Bronchial epithelial cell (primary cell): ENCODE measurements around the gene PHACTR1. TPM values are rescaled to one million over a fixed set of nuclear protein-coding genes. Genes with fewer than 3 reads are reported as not detected.
A peak's percentile ranks its signal among the peaks of the same experiment; 100 is the strongest.

Source experiments
- DNase-seq: peaks from one replicate; pipeline ENCODE4 v3.0.0-alpha.2; 2010; ENCODE audit warnings: low read depth
- FAIRE-seq: peaks from 2 replicates; lab custom pipeline; 2011; peaks lifted over from hg19 to GRCh38; lab: Jason Lieb, UNC
- H3K27me3 ChIP-seq: 2 replicates; pipeline ENCODE4 v1.5.1; 2011; ENCODE audit warnings: low read length; ENCODE audit not compliant: control insufficient read depth, insufficient read depth
- H3K36me3 ChIP-seq: 2 replicates; pipeline ENCODE4 v1.5.1; 2011; ENCODE audit warnings: low read length; ENCODE audit not compliant: control insufficient read depth, insufficient read depth
- H3K4me3 ChIP-seq: 2 replicates; pipeline ENCODE4 v1.5.1; 2011; ENCODE audit warnings: mild to moderate bottlenecking, low read depth, low read length, control low read depth
- total RNA-seq: library from RNA; depleted of rRNA; stranded (reverse); fragments of >200 nt; gene quantifications from 2 replicates; pipeline ENCODE4 v1.2.1, GENCODE V29; 2014
- TF ChIP-seq, protein P1 (sequence below): IDR thresholded peaks from 2 replicates; pipeline ENCODE4 v1.5.1; 2011; ENCODE audit warnings: mild to moderate bottlenecking, moderate library complexity, low read length, control low read depth, inconsistent platforms; ENCODE audit not compliant: insufficient read depth, severe bottlenecking

Gene PHACTR1
- total RNA-seq, 1 donor from 2014 or later = under 0.01 TPM

DNA sequence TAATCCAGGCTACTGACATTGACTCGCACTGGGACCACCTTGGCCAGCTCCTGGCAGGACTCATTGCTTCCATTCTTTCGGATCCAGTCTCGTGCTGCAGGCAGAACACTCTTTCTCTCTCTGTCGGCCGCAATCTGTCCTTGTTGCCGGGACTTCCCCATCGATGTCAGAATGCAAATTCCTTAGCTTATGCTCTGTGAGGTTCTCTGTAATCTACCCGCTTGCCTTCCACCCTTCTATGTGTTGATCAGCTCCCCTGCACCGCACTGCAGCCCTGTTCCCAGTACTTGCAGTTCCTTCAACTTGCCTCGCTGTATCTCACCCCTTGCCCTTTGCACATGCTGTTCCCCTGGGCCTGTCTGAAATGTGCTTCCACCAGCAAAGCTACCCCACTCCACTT, 182.0 kb downstream of the PHACTR1 start:
- DNase-seq (no peak), FAIRE-seq (no peak)
- TF ChIP-seq, protein P1, sequence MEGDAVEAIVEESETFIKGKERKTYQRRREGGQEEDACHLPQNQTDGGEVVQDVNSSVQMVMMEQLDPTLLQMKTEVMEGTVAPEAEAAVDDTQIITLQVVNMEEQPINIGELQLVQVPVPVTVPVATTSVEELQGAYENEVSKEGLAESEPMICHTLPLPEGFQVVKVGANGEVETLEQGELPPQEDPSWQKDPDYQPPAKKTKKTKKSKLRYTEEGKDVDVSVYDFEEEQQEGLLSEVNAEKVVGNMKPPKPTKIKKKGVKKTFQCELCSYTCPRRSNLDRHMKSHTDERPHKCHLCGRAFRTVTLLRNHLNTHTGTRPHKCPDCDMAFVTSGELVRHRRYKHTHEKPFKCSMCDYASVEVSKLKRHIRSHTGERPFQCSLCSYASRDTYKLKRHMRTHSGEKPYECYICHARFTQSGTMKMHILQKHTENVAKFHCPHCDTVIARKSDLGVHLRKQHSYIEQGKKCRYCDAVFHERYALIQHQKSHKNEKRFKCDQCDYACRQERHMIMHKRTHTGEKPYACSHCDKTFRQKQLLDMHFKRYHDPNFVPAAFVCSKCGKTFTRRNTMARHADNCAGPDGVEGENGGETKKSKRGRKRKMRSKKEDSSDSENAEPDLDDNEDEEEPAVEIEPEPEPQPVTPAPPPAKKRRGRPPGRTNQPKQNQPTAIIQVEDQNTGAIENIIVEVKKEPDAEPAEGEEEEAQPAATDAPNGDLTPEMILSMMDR = no peak
- Histone ChIP-seq H3K36me3 (no peaks in the 10 kb centered on the region), H3K27me3 (peaks cover 5% of the 10 kb centered on the region), H3K4me3 (no peak overlapping the region)

DNA sequence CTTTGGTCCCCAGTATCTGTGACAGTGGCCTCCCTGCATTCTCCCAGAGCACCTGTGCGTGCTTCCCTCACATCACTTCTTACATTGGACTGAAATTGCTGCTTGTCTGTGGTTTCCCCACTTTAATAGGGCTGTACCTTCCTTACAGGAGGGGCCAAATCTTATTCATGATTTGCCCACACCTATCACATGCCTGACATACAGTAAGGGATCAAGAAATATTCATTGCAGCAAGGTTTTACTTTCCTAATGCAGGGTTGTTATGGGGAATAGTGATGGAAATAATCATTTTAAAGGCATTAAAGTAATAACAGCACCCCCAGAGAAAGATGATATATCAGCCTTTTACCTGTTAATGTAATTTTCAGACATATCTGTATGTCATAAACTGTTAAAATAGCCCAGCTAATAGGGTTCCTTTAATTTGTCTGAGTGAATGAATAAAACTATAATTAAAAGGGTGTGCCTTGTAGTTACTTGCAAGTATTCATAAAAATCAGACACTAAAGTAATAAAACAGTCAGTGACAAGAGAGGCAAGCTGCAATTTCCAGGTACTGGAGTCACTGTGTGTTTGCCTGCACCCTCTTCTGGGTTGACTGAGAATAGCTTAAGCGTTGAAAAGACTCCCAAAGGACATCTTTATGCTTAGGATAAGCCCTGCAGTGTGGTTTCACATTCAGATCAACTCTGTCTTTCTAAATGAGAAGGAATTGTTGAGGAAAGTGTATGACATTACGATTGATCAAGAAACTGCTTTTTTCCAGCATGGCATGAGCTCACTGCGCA, 182.7 kb downstream of the PHACTR1 start:
- TF ChIP-seq, protein P1 = no peak
- Histone ChIP-seq H3K36me3 (no peaks in the 10 kb centered on the region), H3K4me3 (no peak overlapping the region), H3K27me3 (peaks cover 5% of the 10 kb centered on the region)
- DNase-seq (no peak), FAIRE-seq (no peak)

DNA sequence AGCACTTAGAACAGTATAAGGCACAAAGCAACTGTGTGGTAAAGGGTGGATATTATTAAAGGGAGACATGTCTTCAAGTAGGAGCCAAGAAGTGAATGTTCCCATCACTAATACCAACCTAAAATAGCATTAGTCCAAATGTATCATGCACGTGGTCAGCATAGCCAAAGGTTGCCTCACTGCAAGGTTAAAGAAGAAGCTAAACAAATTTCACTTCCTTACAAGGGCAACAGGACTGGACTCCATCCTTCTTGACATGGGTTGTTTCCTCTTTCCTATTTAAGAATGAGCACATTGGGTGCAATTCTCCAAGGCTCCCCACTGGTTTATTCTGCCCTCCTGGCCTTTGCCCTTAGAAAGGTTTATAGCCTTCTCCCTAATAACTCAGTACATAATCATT, 186.7 kb downstream of the PHACTR1 start:
- no peak for DNase-seq
- no peak for FAIRE-seq
- Histone ChIP-seq H3K4me3 (no peak overlapping the region), H3K36me3 (no peaks in the 10 kb centered on the region), H3K27me3 (peaks cover 3% of the 10 kb centered on the region)
- TF ChIP-seq, protein P1 = no peak

DNA sequence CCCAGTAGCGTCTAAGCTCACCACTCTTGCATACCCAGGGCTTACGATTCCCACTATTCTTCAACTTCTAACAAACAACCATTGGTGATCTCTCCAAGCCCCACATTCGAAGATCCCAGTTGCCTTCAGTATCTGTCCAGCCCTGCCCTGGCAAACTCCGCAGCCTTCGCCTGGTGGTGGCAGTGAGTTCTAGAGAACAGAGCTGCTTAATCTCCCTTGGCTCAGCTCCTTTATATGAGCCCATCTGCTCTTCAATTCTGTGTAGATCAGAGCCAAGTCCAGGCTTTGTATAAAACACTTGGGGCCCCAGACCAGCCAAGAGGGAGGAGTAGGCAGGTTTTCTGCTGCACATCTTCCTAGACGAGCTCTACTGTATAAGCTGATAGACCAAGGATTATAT, 193.3 kb downstream of the PHACTR1 start:
- Histone ChIP-seq H3K27me3 (peaks cover 3% of the 10 kb centered on the region), H3K4me3 (no peak overlapping the region), H3K36me3 (no peaks in the 10 kb centered on the region)
- TF ChIP-seq, protein P1 = no peak
- no peak for FAIRE-seq
- no peak for DNase-seq

DNA sequence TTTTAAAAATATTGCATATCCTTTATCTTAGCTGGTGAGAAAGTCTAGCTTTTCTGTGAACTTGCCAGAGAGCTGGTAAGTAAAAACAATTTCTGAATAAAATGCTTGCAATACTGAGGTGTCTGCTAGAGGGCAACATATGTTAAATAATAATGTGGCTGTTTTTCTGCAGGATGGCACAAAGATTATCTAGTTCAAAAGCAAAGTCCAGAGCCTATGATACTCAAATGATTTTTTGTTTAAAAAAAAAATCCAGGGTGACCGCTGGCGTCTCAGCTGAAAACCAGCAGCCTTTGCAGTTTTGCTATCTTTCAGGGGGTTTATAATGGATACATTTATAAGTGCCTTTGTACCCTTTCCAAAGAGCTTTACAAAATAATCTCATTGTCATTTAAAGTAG, 194.9 kb downstream of the PHACTR1 start:
- no peaks in the 10 kb centered on the region for H3K36me3 ChIP-seq
- H3K27me3 ChIP-seq = peaks cover 3% of the 10 kb centered on the region
- H3K4me3 ChIP-seq = no peak overlapping the region
- TF ChIP-seq, protein P1 = peak; percentile 39
- FAIRE-seq (no peak), DNase-seq (peak; percentile 44)
